IPS-20b (cell line): ENCODE data around the gene PRRG2.

Experiments
- H3K27ac ChIP-seq: one replicate; pipeline ENCODE4 v1.5.1; 2013; ENCODE audit warnings: low read length
- H3K27me3 ChIP-seq: 2 replicates; pipeline ENCODE4 v1.6.1; 2013; ENCODE audit warnings: mild to moderate bottlenecking, low read length, inconsistent platforms; ENCODE audit not compliant: insufficient read depth
- H3K36me3 ChIP-seq: 2 replicates; pipeline ENCODE4 v1.6.1; 2013; ENCODE audit warnings: low read depth, mild to moderate bottlenecking, inconsistent platforms, low read length, moderate library complexity; ENCODE audit not compliant: insufficient read depth
- H3K4me1 ChIP-seq: 2 replicates; pipeline ENCODE4 v1.6.1; 2013; ENCODE audit warnings: mild to moderate bottlenecking, control low read depth, inconsistent platforms, low read length, moderate library complexity; ENCODE audit not compliant: insufficient read depth
- H3K4me3 ChIP-seq: 2 replicates; pipeline ENCODE4 v1.5.1; 2013; ENCODE audit warnings: mild to moderate bottlenecking, low read length, inconsistent platforms
- H3K9ac ChIP-seq: 2 replicates; pipeline ENCODE4 v1.6.1; 2013; ENCODE audit warnings: low read depth, mild to moderate bottlenecking, inconsistent platforms, low read length, moderate library complexity
- H3K9me3 ChIP-seq: 2 replicates; pipeline ENCODE4 v1.6.1; 2013; ENCODE audit warnings: mild to moderate bottlenecking, low read depth, low read length, inconsistent platforms; ENCODE audit not compliant: insufficient read depth

Gene PRRG2

GRCh38 chr19:49581007-49581508 lies at the start of gene PRRG2:
Gene PRRG2, plus strand, starts transcription at chr19:49581316. Its CDS starts 1,904 bp downstream, at chr19:49583220.
- peak within 1 kb of the TSS; percentile 95 for H3K4me3 ChIP-seq
- no peaks in the 10 kb centered on the region for H3K27me3 ChIP-seq
- peaks cover 6% of the 10 kb centered on the region for H3K36me3 ChIP-seq
- H3K9ac ChIP-seq = peak within 1 kb of the TSS; percentile 95
- no peak within 1 kb of the TSS for H3K27ac ChIP-seq
- no peaks in the 10 kb centered on the region for H3K9me3 ChIP-seq
- peaks cover 11% of the 10 kb centered on the region; the same call in 1 of the 2 replicates for H3K4me1 ChIP-seq

GRCh38 chr19:49533551-49534488 lies 47.3 kb upstream of the PRRG2 start:
- H3K36me3 ChIP-seq = no peaks in the 10 kb centered on the region
- no peaks in the 10 kb centered on the region for H3K4me1 ChIP-seq
- no peak overlapping the region for H3K27ac ChIP-seq
- no peaks in the 10 kb centered on the region for H3K9me3 ChIP-seq
- H3K27me3 ChIP-seq = peaks cover 10% of the 10 kb centered on the region
- no peak overlapping the region for H3K9ac ChIP-seq
- H3K4me3 ChIP-seq = peak overlapping the region; percentile 79

GRCh38 chr19:49534632-49535385 lies 46.3 kb upstream of the PRRG2 start:
- Histone ChIP-seq H3K4me1 (no peaks in the 10 kb centered on the region), H3K4me3 (peak overlapping the region; percentile 79), H3K27me3 (peaks cover 10% of the 10 kb centered on the region), H3K36me3 (peaks cover 4% of the 10 kb centered on the region; the same call in 1 of the 2 replicates), H3K9me3 (no peaks in the 10 kb centered on the region), H3K27ac (no peak overlapping the region), H3K9ac (no peak overlapping the region)

- H3K36me3 ChIP-seq = peaks cover 4% of the 10 kb centered on the region; the same call in 1 of the 2 replicates
- H3K4me1 ChIP-seq = no peaks in the 10 kb centered on the region
- no peaks in the 10 kb centered on the region for H3K9me3 ChIP-seq
- no peak overlapping the region for H3K9ac ChIP-seq
- H3K27me3 ChIP-seq = peaks cover 10% of the 10 kb centered on the region
- H3K27ac ChIP-seq = no peak overlapping the region
- H3K4me3 ChIP-seq = no peak overlapping the region
Observed at GRCh38 chr19:49536921-49537462, 44.1 kb upstream of the PRRG2 start.

- Histone ChIP-seq H3K27me3 (peaks cover 10% of the 10 kb centered on the region), H3K36me3 (peaks cover 4% of the 10 kb centered on the region; the same call in 1 of the 2 replicates), H3K9me3 (no peaks in the 10 kb centered on the region), H3K4me1 (no peaks in the 10 kb centered on the region), H3K27ac (no peak overlapping the region), H3K4me3 (no peak overlapping the region), H3K9ac (no peak overlapping the region)
Observed at GRCh38 chr19:49538643-49539042, 42.5 kb upstream of the PRRG2 start.

GRCh38 chr19:49539192-49539952 lies 41.7 kb upstream of the PRRG2 start:
- Histone ChIP-seq H3K9ac (no peak overlapping the region), H3K27ac (no peak overlapping the region), H3K4me3 (no peak overlapping the region), H3K4me1 (no peaks in the 10 kb centered on the region), H3K9me3 (no peaks in the 10 kb centered on the region), H3K36me3 (peaks cover 4% of the 10 kb centered on the region; the same call in 1 of the 2 replicates), H3K27me3 (peaks cover 7% of the 10 kb centered on the region)

- Histone ChIP-seq H3K4me3 (no peak overlapping the region), H3K36me3 (peaks cover 4% of the 10 kb centered on the region; the same call in 1 of the 2 replicates), H3K9me3 (no peaks in the 10 kb centered on the region)
Observed at GRCh38 chr19:49541914-49542313, 39.2 kb upstream of the PRRG2 start.

GRCh38 chr19:49542446-49542845 lies 38.7 kb upstream of the PRRG2 start:
- Histone ChIP-seq H3K9ac (no peak overlapping the region), H3K9me3 (no peaks in the 10 kb centered on the region), H3K27ac (no peak overlapping the region), H3K4me1 (no peaks in the 10 kb centered on the region), H3K27me3 (no peaks in the 10 kb centered on the region), H3K36me3 (peaks cover 4% of the 10 kb centered on the region; the same call in 1 of the 2 replicates), H3K4me3 (no peak overlapping the region)

More at GRCh38 chr19:49541914-49542313, 39.2 kb upstream of the PRRG2 start:
- Histone ChIP-seq H3K9ac (no peak overlapping the region), H3K27me3 (no peaks in the 10 kb centered on the region), H3K27ac (no peak overlapping the region), H3K4me1 (no peaks in the 10 kb centered on the region)

- Histone ChIP-seq H3K4me1 (no peaks in the 10 kb centered on the region), H3K27ac (no peak overlapping the region), H3K36me3 (peaks cover 4% of the 10 kb centered on the region; the same call in 1 of the 2 replicates), H3K9ac (no peak overlapping the region), H3K9me3 (no peaks in the 10 kb centered on the region), H3K4me3 (no peak overlapping the region), H3K27me3 (no peaks in the 10 kb centered on the region)
Observed at GRCh38 chr19:49543032-49543431, 38.1 kb upstream of the PRRG2 start.

GRCh38 chr19:49544154-49544553 lies 37.0 kb upstream of the PRRG2 start:
- Histone ChIP-seq H3K4me3 (no peak overlapping the region), H3K9me3 (no peaks in the 10 kb centered on the region), H3K36me3 (peaks cover 3% of the 10 kb centered on the region; the same call in 1 of the 2 replicates), H3K27ac (no peak overlapping the region), H3K9ac (no peak overlapping the region), H3K4me1 (no peaks in the 10 kb centered on the region), H3K27me3 (no peaks in the 10 kb centered on the region)
